ENCODE results near the gene MYO9B.
"Not testable (repeated sequence)": the region's sequence is repeated elsewhere in the genome, so short reads cannot be mapped to it uniquely, and the experiment has no call there.

Gene MYO9B

DNA sequence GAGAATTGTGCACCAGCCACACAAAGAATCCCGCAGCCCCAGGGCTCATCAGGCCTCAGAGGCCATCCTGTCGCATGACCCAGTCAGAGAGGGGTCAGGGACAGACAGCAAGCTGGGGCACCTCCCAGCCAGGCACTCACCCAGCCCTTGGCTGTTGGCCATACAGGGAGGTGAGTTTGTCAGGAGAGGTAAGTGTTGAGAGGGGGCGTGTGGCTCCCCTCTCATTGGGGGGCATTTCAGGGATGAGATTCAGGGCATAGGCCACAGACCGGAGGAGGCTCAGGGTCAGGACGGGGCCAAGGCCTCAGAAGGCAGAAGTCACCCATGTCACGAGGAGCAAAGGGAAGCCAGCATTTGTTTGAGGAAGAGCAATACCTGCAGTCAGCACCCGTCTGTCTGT lies 37.1 kb downstream of the MYO9B start:
- no peak for DNase-seq (ENCODE audit: low read depth in 3 of 3)

DNA sequence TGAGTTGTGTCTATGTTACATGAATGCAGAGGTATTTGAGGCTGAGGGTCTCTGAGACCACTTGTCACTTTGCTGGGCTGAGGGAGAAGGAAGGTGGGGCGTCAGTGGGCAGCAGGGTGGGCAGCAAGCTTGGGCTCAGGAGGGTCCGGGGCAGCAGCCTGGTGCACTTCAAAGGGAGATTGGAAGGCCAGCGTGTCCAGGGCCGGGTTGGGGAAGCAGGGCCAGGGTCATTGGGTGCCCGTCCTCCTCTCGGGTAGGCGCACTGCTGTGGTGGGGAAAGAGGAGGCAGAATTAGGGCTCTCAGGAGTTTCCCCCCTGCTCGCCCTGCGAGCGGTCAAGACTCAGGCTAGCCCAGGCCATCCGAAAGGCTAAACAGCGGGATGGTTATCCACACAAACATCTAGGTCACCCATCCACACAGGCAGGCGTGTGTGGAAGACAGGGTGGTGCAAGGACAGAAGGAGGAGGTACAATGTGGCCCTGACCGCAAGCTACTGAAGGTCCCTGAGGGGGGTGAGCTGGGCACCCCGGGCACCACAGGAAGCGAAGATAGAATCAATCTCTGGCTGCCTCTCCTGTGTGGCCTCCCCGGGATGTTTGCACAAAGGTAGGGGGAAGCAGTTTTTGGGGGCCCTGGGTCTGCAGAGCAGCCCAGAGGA lies 37.7 kb downstream of the MYO9B start:
- DNase-seq (ENCODE audit: low read depth in 3 of 3), result no peak

- no peak for DNase-seq (ENCODE audit: low read depth in 3 of 3)
Measured at GRCh38 chr19:17114414-17114831, 38.8 kb downstream of the MYO9B start.

GRCh38 chr19:17116996-17117702 lies 41.6 kb downstream of the MYO9B start:
- no peak for DNase-seq (ENCODE audit: low read depth in 3 of 3)

DNA sequence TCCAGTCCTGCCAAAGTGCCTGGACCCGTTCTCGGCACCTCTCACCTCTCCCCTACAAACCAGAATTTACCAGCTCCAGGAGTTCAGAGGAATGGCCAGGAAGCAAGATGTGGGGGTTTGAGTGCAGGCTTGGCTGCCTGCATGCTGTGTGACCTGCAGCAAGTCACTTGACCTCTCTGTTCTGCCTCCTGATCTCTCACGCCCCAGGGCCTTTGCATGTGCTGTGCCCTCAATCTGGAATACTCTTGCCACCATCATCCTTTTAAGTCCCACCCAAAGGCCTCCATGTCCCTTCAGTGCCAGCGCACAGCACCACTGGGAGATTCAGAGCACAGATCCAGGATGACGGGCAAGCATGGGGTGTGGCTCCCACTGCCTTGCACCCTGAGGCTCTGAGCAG lies 43.4 kb downstream of the MYO9B start:
- no peak for DNase-seq (ENCODE audit: low read depth in 3 of 3)

DNA sequence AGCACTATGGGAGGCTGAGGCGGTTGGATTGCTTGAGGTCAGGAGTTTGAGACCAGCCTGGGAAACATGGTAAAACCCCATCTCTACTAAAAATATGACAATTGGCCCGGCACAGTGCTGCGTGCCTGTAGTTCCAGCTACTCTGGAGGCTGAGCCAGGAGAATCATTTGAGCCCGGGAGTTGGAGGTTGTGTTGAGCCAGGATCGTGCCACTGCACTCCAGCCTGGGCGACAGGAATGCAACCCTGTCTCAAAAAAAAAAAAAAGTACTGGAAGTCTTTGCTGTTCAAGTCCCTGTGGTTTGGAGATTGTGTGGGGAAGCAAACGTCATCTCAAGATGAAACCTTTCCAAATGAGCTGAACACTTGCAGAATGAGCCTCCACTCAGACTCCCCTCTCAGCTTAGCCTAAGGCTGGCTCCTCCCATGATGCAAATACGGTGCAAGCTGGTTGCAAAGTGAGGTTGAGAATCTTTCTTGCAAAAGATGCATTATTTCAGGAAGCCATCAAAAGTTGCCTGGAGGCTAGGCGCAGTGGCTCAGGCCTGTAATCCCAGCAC lies 46.2 kb downstream of the MYO9B start:
- DNase-seq (ENCODE audit: low read depth in 3 of 3), result no peak

DNA sequence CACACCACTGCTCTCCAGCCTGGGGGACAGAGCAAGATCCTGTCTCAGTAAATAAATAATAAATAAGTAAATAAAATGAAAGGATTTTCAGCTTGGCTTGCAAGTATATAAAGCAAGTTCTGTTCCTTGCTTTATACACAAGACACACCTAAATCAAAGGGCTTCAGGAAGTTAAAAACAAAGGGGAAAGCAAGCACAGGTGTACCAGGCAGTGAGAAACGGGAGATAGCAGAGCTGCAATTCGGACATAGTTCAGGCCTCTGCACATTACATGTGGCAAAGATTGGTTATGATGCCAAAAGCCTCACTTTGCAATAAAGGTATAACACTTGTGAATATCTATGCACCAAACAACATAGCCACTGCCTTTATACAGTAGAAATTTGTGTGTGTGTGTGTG lies 47.5 kb downstream of the MYO9B start:
- no peak for DNase-seq (ENCODE audit: low read depth in 3 of 3)

DNA sequence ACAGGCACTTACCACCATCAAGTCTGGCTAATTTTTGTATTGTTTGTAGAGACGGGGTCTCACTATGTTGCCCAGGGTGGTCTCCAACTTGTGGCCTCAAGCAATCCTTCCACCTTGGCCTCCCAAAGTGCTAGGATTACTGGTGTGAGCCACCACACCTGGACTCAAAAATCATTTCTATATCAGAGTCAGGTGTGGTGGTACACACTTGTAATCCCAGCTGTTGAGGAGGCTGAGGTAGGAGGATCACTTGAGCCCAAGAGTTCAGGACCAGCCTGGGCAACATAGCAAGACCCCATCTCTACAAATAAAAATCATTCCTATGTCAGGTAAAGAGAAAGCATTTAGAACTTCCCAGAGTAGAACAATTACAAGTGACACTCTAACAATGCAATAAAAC lies 48.4 kb downstream of the MYO9B start:
- no peak for DNase-seq (ENCODE audit: low read depth in 3 of 3)

DNA sequence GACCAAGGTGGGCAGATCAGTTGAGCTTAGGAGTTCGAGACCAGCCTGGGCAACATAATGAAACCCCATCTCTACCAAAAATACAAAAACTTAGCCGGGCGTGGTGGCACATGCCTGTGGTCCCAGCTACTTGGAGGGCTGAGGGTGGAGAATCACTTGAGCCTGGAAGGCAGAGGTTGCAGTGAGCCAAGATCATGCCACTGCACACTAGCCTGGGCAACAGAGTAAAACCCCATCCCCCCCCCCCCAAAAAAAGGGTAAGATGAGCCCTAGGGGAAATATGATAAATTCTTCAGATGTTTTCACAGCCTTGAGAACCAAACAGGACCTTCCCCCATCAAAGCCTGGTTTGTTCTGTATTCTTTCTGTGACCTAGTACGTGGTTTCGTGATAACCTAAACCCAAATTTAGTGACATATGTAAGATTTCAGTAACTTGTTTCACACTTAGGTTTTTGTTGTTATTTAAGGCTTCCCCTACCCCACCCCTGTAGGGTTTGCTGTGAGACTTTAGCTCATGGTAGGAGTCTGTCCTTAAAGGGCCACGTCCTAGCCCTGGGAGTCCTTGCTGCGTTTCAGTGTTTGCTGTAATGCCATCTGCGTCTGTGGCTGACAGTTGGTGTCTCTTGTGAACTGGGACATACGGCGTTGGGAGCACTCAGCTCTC lies 49.6 kb downstream of the MYO9B start:
- DNase-seq (ENCODE audit: low read depth in 3 of 3), result no peak

- peak; percentile 29 to 44 (median 32) for DNase-seq (ENCODE audit: low read depth in 3 of 3)
Measured at GRCh38 chr19:17125728-17126677, 50.4 kb downstream of the MYO9B start.

DNA sequence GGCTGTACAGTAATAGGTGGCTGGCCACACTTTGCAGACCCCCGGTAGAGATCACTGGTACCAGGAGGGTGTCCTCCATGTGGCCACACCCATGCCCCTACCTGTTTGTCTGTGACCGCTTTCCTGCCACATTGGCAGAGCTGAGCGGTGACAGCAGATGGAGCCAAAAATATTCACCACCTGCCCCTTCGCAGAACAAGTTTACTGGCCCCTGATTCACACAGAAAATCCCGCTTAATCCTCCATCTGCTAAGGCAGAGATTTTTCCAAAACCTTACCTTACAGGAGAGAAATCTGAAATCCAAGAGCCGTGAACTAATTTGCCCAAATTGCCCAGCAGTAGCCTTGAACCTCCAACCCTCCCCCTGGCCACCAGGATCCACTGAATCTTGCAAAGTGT lies 52.1 kb downstream of the MYO9B start:
- DNase-seq (ENCODE audit: low read depth in 3 of 3), result no peak

GRCh38 chr19:17128403-17128802 lies 52.8 kb downstream of the MYO9B start:
- no peak for DNase-seq (ENCODE audit: low read depth in 3 of 3)

DNA sequence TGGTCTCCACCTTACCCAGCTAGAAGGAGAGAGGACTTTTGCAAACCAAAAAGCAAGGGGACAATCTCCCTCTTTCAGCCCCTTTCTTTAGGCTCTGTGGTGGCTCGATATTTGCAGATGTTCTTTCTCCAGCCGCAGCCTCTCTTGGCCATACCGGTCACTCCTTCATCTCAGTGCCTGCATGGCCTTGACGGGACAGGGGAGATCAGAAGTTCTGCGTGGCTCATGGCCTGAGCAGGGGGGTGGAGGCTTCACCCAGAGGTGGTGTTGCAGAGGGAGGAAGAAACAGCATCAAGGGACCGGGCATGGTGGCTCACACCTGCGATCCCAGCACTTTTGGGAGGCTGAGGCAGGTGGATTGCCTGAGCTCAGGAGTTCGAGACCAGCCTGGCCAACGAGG lies 53.2 kb downstream of the MYO9B start:
- DNase-seq (ENCODE audit: low read depth in 3 of 3), result no peak

GRCh38 chr19:17129377-17129776 lies 53.8 kb downstream of the MYO9B start:
- DNase-seq (ENCODE audit: low read depth in 3 of 3), result no peak

- DNase-seq (ENCODE audit: low read depth in 3 of 3), result no peak
Measured at GRCh38 chr19:17135001-17135853, 59.6 kb downstream of the MYO9B start.

GRCh38 chr19:17136021-17136420 lies 60.4 kb downstream of the MYO9B start:
- no peak for DNase-seq (ENCODE audit: low read depth in 3 of 3)

- no peak for DNase-seq (ENCODE audit: low read depth in 3 of 3)
Measured at GRCh38 chr19:17136617-17137016, 61.0 kb downstream of the MYO9B start.

GRCh38 chr19:17137417-17137816 lies 61.8 kb downstream of the MYO9B start:
- DNase-seq (ENCODE audit: low read depth in 3 of 3), result no peak

GRCh38 chr19:17138052-17138846 lies 62.7 kb downstream of the MYO9B start:
- DNase-seq (ENCODE audit: low read depth in 3 of 3), result not testable (repeated sequence)

Data from stimulated activated CD4-positive, alpha-beta T cell treated with anti-CD3 and anti-CD28 coated beads, TNF-alpha, amount 100 ng/mL, for 4 hours (primary cell).